RPMI7951 (cell line): ENCODE data around the gene ASTN1. TPM values are rescaled to one million over a fixed set of nuclear protein-coding genes. Genes with fewer than 3 reads are reported as not detected.

ENCODE experiments used
- DNase-seq: peaks from one replicate; pipeline ENCODE4 v3.0.0-alpha.2; 2012; ENCODE audit warnings: low read depth
- total RNA-seq: library from RNA; depleted of rRNA; stranded (reverse); fragments of >200 nt; shearing (Covaris generic); gene quantifications from 2 replicates; pipeline ENCODE4 v1.2.3, GENCODE V29; 2014; rRNA removed

Gene ASTN1
- total RNA-seq = not detected in 2 replicates

DNA sequence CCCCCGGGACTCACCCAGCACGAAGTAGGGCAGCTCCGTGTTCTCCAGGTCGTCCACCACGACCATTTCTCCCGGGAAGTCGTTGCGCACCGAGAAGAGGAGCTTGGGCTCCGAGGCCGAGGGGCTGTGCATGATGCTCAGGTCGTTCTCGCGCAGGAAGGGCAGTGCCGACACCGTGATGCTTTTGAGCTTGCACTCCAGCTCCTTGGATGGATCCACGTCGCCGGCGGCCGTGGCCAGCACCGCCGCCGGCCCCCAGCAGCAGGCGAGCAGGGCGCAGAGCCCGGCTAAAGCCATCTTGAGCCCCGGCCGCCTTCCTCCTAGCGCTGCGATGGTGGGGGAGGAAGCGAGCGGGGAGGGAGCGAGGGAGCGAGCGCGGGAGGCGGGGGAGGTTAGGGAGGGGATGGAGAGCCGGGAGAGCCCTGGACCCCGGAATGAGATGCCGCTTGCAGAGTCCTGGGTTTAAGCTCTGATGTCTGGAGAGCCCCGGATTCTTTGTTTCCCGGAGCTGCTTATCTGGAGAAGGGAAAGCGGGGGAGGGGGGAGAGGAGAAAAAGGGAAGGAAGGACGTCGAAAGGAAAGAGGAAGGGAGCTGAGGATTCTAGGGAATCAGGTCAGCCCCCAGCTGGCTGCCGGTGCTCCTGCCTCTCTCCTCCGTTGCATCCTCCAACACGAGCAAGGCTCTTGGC, at the start of gene ASTN1:
ASTN1 (minus strand) TSS at position 333 of the 689 bp plus-strand sequence; CDS start at position 297, 36 bp downstream.
- no peak for DNase-seq

GRCh38 chr1:177211231-177211630, 46.7 kb upstream of the ASTN1 start:
- DNase-seq = no peak

DNA sequence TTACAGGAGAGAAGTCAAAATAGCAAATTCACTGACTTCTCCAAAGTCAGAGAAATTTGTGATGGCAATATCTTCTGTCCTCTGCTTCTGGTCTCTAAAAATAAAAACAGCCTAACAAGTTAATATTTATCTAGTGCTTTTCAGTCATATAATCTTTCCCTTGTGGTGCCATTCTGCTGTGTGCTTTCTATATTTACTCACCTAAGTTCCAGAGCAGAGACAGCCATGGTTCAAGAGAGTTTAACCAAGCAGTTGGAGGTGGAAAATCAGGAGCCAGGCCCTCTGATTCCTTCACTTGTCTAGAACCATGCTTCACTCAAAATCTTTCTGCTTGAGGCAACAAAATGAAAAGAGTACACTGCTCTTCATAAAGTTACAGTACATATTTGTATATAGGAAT, 45.6 kb upstream of the ASTN1 start:
- DNase-seq = no peak

GRCh38 chr1:177209357-177209756, 44.8 kb upstream of the ASTN1 start:
- peak; percentile 99 for DNase-seq

- DNase-seq = no peak
These were observed 44.4 kb upstream of the ASTN1 start for GRCh38 chr1:177208920-177209319.

DNA sequence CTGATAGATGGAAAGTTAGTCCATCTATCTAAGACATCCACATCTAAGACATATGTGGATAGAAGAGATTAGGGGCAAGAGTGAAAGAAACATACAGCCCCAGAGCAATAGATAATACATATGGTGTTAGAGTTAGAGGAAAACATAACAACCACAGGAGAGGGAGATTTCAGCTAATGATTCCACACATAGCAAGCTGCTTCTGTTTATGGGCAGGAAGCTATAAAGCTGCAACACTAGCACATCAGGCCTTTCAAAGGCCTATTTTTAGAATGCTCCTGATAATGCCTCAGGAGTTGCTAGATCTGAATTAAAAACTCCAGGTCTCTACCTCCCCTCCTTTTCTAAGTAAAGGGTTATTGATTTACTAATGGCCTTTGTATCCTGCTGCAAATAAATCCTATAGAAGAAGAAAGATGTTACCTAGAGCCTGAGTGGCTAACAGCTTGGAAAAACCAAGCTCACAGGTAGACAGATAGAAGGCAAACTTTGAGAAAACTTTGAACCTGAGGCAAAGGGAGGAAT, 42.4 kb upstream of the ASTN1 start:
- DNase-seq = peak; percentile 37

DNA sequence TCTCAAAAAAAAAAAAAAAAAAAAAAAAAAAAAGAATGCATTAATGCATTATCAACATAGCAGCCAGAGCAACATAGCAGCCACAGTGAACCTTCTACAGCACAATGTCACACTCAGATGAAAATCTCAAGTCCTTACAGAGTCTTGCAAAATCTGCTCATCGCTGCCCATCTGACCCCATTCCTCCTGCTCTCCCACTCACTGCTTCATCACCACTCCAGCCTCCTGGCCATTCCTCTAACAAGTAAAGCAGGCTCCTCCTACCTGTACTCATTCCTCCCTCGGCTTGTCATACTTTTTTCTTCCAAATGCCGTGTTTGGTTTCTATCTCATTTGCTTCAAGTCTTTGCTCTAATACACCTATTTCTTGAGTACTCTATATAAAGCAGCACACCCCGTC, 35.8 kb upstream of the ASTN1 start:
- no peak for DNase-seq

DNA sequence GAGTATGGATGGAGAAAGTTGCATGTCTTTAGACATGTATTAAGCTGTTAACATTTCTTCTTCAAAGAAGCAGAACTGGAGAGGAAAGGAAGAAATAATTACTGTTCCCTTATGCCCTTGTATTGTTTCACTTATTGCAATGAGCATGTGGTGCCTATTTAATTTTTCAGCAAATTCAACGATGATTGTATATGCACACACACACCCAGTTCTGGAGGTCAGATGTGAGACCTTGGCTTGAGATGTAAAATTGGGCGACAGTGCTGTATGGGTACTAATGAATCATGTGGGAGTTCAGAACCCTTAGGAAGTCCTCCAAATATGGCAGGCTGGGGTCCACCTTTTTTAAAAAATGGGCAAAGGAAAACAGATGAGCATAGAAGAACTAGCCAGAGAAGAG, 33.7 kb upstream of the ASTN1 start:
- DNase-seq = no peak

DNA sequence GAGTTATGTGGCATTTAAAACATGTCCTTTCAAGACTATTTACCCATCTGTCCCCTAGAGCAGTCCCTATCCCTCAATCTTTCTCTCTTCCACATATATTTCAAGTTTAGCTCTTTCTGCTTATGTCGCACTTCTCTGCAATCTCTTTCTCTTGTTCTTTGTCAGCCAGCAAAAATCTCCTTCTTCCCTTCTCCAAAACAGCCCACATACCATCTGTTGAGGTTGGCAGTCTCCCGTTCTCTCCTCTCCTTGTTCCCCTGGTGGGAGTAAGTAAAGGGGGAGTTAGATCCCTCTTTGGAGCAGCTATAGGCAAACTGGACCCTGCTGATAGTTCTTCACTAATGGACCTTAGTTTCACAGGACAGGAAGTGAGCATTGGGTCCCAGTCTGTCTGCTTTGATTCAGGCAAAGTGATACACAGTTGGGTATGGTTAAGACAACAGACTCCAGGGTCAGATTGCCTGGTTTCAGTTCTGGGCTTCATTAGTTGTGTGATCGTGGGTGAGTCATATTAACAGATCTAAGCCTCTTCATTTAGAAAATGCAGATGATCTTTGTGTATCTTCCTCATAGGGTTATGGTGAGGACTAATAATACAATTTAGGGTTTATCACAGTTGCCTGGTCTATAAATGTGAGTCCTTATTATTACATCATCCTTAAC, 25.9 kb upstream of the ASTN1 start:
- peak; percentile 10 for DNase-seq

GRCh38 chr1:177186639-177187038, 22.1 kb upstream of the ASTN1 start:
- no peak for DNase-seq

- DNase-seq = no peak
These were observed 20.7 kb upstream of the ASTN1 start for GRCh38 chr1:177185209-177185608.

- no peak for DNase-seq
These were observed 19.3 kb upstream of the ASTN1 start for GRCh38 chr1:177183836-177184235.

GRCh38 chr1:177181631-177182291, 17.2 kb upstream of the ASTN1 start:
- DNase-seq = peak; percentile 40

DNA sequence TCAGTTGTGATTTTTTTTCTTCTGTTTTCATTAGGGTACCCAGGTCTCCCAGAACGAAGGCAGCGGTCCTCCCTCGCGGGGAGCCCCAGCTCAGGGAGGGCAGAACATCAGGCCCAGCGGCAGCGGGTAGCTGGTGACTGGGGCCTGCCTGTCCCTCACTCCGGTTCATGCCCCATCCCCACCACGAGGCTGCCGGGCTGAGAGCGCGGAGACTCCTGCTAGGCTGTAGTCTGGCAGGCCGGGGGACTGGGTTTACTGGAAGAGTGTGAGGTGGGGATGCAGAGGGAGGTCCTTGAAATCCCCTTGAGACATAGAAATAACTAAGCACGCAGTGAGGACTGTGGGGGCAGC, 16.7 kb upstream of the ASTN1 start:
- DNase-seq = no peak

GRCh38 chr1:177174921-177175634, 10.6 kb upstream of the ASTN1 start:
- DNase-seq = no peak

GRCh38 chr1:177173976-177174375, 9.5 kb upstream of the ASTN1 start:
- no peak for DNase-seq

- DNase-seq = no peak
These were observed 8.4 kb upstream of the ASTN1 start for GRCh38 chr1:177172866-177173265.

DNA sequence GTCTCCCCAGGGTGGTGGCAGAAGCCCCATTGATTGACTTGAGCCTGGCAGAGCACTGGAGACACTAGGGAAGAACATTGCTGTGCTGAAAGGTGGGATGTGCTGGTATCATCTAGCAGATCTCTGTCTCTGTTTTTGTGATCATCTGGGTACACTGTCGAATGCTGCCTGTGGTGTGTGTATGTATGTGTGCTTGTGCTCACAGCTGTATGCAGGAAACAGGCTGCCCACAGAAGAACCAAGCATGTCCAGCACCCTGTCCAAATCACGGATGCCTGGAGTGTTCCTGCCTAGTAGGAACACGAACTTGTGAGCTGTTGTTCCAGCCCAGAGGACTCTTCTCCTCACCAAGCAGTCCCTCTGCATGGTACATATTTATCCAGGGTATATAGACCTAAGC, 7.8 kb upstream of the ASTN1 start:
- no peak for DNase-seq

DNA sequence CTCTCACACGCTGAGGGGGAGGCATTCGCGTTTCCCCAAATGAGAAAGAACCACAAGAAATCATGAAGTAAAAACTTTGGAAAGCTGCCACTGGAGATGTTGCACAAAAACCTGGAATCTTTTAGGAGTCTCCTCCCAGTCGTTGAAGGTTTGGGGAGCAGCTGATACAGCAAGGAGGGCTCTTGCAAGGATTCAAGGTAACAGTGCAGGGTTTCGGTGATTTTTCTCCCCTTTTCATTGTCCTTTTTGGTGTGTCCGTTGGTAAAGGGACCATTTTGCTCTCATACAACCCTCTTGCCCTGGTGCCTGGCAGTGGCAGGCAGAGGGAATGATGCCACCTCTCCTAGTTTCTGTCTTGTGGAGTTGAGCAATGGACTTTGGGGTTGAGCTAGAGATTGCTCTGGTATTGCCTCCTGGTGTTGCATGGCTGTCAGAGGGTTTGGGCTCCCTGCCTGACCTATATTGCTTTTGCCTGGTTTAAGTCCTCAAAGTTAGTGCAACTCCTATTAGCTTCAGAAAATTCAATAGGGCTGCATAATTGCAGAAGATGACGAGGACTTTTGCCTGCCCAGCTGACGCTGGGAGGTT, 7.1 kb upstream of the ASTN1 start:
- no peak for DNase-seq

GRCh38 chr1:177170756-177171535, 6.4 kb upstream of the ASTN1 start, which contains the start of gene BRINP2:
BRINP2 (plus strand) TSS chr1:177170958; CDS start chr1:177229877, 58,919 bp downstream.
- peak; percentile 12 for DNase-seq

DNA sequence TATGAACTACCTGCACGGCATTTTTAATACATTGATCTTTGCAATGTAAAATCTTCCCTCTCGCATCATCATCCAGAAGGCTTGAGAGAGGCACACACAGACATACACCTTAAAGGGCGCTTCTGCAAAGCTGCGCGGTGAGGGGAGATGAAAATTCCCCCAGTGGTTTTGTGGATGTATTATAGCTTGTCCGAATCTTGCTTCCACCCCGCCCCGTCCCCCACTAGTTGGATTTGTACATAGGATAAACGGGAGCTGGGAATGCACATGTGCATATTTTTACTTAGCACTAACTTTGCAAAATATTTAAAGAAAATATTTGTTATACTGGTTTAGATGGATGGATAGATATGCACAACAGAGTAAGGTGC, 542 bp upstream of the ASTN1 start:
- DNase-seq = no peak
